NCI-H146 (cell line): ENCODE results near the gene NDFIP2.
"Not testable (repeated sequence)": the region's sequence is repeated elsewhere in the genome, so short reads cannot be mapped to it uniquely, and the experiment has no call there.

Experiments used
- DNase-seq: peaks from one replicate; lab custom pipeline; 2025; lab: John Stamatoyannopoulos, UW

NDFIP2 gene

GRCh38 chr13:79533781-79534400 is 52.9 kb downstream of the NDFIP2 start:
- no peak for DNase-seq

- no peak for DNase-seq
Measured at GRCh38 chr13:79534596-79534995, 53.6 kb downstream of the NDFIP2 start.

- no peak for DNase-seq
Measured at GRCh38 chr13:79538757-79539156, 57.8 kb downstream of the NDFIP2 start.

- no peak for DNase-seq
Measured at GRCh38 chr13:79540504-79540903, 59.5 kb downstream of the NDFIP2 start.

DNA sequence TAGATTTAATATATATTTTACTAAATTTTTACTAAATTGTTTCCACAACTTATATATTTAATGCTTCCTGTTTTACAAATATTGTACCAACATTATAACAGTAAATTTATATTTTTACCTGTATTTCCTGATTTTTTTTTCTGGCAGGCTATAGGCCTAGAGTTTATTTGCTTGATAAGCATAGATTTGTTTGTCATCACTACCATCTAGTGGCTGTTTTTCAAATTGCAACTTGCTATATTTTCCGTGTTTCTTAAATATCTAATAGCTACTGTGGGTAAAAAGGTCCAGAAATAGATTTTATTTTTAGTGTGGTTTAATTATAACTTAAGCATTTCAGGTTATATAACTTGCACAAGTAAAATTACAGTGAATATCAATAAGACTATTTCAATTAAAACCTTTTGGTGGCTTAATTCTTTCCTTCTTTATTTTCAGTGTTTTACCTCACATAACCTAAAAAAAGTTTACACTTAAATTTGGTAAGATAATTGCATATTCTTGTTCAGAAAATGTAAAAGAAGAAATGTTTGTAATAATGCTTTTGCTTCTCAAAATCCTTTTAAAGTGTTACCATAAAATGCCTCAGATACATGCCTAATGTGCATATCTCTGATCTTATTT is 60.6 kb downstream of the NDFIP2 start:
- peak; percentile 56 for DNase-seq

GRCh38 chr13:79543883-79544282 is 62.9 kb downstream of the NDFIP2 start:
- no peak for DNase-seq

GRCh38 chr13:79547211-79548195 is 66.5 kb downstream of the NDFIP2 start:
- DNase-seq = no peak

- DNase-seq = no peak
Measured at GRCh38 chr13:79548902-79549301, 67.9 kb downstream of the NDFIP2 start.

DNA sequence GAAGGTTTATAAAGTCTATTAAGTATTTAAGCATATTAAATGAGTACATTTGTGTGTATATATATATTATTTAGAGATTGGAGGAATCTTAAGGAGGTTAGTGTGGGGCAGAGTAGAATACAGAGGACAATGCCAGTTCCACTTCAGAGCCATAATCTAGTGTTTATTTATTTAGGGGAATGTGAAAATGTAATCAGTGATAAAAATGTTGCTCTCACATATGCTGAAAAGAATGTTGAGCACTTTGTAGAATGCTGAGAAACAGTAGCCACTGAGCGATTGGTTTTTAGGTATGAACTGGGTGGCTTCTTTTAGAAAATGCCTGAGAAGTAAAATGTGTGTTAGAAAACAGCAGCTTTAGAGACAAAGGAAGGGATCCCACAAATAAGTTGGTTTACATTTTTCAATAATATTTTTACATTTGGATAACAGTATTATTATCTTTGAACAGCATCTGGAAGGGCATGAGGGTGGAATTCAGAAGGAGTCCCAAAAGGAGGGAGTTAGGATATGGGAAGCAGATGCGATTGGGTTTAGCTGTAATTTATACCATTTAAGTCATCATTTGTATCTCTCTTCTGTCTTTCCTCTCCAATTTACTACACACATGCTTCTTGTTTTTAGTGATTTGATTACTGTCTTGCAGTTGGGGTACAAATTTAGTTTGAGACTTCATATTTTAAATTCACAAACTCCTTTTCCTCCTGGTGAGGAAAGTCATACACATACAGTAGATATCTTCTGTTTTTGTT is 68.6 kb downstream of the NDFIP2 start:
- DNase-seq = no peak

DNA sequence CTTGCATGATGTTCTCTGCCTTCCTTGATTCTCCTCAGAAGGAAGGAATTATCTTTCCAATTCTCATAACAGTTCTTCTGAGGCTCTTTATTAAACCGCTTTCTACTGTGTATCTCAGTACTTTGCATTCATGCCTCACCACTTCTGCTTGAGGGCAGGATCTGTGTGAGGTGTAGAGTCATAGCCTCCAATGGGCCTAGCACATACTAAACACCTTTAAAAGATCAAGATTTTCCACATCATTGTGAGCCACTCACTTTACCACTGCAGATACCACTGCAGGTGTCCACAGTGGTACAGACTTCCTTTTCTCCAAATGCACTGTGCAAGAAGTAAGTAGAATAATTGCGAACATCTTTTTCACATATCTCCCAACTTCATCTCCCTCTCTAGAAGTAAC is 76.7 kb downstream of the NDFIP2 start:
- DNase-seq = no peak

- DNase-seq = no peak
Measured at GRCh38 chr13:79560954-79561353, 80.0 kb downstream of the NDFIP2 start.

DNA sequence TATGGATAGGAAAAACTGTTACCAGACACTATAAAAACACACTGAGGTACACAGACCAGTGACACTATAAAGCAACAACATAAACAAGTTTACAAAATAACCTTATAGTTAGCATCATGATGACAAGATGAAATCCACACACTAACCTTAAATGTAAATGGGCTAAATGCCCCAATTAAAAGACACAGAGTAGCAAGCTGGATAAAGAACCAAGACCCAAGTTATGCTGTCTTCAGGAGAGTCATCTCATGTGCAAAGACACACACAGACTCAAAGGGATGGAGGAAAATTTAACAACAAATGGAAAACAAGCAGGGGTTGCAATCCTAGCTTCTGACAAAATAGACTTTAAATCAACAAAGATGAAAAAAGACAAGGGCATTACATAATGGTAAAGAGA is 81.6 kb downstream of the NDFIP2 start:
- no peak for DNase-seq

GRCh38 chr13:79566118-79566517 is 85.2 kb downstream of the NDFIP2 start:
- DNase-seq = no peak

DNA sequence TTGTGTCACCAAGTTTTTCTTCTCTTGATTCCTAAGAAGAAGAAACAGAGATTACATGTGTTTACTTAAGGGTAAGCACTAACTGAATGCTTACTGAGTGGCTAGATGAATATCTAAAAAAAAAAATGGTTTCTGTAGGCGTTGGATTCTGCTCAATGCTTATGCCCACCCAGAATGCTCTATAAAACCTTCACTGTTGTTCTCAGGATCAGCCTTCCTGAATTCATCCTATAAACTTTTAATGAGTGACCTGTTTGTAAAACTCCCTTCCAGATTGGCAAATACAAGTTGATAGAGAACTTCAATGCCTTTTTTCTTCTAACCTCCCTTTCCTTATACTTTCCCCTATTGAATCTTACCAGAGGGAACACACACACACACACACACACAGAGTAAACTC is 90.2 kb downstream of the NDFIP2 start:
- DNase-seq = no peak

DNA sequence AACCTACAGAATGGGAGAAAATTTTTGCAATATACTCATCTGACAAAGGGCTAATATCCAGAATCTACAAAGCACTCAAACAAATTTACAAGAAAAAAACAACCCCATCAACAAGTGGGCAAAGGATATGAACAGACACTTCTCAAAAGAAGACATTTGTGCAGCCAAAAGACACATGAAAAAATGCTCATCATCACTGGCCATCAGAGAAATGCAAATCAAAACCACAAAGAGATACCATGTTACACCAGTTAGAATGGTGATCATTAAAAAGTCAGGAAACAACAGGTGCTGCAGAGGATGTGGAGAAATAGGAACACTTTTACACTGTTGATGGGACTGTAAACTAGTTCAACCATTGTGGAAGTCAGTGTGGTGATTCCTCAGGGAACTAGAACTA is 92.9 kb downstream of the NDFIP2 start:
- not testable (repeated sequence) for DNase-seq

DNA sequence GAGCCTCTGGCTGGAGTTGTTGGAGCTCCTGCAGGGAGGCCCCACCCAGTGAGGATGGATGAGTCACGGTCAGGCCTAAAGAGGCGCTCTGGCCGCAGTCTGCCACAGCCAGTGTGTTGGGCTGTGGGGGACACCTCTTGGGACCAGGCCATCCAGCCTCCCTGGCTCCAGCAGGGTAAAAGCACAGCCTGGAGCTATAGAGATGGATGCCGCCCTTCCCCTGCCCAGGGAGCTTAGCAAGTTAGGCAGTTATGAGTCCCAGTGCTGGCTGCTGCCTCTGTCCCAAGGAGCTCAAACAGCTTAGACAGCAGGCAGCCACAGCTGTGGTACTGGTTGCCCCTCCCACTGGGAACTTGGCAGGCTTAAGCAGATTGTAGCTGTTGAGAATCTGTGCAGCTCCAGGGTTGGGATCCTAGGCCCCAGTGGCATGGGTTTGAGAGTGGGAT is 100.9 kb downstream of the NDFIP2 start:
- DNase-seq = no peak

GRCh38 chr13:79582896-79583295 is 101.9 kb downstream of the NDFIP2 start:
- DNase-seq = no peak

- DNase-seq = no peak
Measured at GRCh38 chr13:79585033-79585432, 104.1 kb downstream of the NDFIP2 start.

GRCh38 chr13:79589603-79590393 is 108.8 kb downstream of the NDFIP2 start:
- DNase-seq = no peak

- no peak for DNase-seq
Measured at GRCh38 chr13:79590394-79590676, 109.4 kb downstream of the NDFIP2 start.

DNA sequence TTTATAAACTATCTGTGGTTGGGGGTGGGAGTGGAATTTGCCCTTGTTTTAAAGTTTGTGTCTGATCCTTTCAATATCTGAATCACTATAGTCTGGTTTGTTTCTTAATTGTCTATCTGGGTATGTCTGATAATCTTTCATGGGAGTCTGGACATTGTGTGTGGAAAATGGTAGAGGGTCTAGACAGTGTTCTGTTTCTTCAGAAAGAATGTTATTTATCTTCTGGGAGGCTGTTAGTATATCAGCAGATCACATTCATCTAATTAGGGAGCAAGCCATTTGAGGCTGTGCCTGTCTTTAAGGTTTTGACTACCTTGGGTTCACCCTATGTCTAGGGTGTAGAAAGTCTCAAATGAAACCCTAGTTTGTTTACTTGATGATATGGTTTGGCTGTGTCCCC is 110.5 kb downstream of the NDFIP2 start:
- no peak for DNase-seq

- no peak for DNase-seq
Measured at GRCh38 chr13:79593121-79593520, 112.2 kb downstream of the NDFIP2 start.
